Stomach (tissue), 9 donors: ENCODE results near the gene DLX6. TPM values are rescaled to one million over a fixed set of nuclear protein-coding genes. Genes with fewer than 3 reads are reported as not detected.

ENCODE experiments used
- DNase-seq, 2 donors: peaks; one replicate each; pipeline versions ENCODE4 v3.0.0 to v3.0.0-alpha.2; 2013 to 2019
- H3K27ac ChIP-seq, 5 donors: fragments of 200-600 bp in 4 of 5; sonication (generic) in 4 of 5; one replicate each; pipeline ENCODE4 v1.5.1; 2013 to 2019; ENCODE audit warnings: mild to moderate bottlenecking in 1 of 5, moderate library complexity in 1 of 5
- H3K27me3 ChIP-seq, 3 donors: fragments of 200-600 bp; sonication (generic); one replicate each; pipeline ENCODE4 v1.5.1; 2017 to 2019; ENCODE audit warnings: mixed run types in 1 of 3
- H3K36me3 ChIP-seq, 4 donors: fragments of 200-600 bp; sonication (generic); 1 replicate in 3 of 4; 2 replicates in 1 of 4; pipeline ENCODE4 v1.5.1; 2016 to 2019
- H3K4me1 ChIP-seq, 4 donors: fragments of 200-600 bp; sonication (generic); one replicate each; pipeline ENCODE4 v1.5.1; 2016 to 2019
- H3K4me3 ChIP-seq, 4 donors: fragments of 200-600 bp; sonication (generic) in 3 of 4; one replicate each; pipeline ENCODE4 v1.5.1; 2016 to 2019; ENCODE audit warnings: mild to moderate bottlenecking in 1 of 4
- H3K9me3 ChIP-seq, 4 donors: fragments of 200-600 bp; sonication (generic); one replicate each; pipeline ENCODE4 v1.5.1; 2016 to 2019
- EP300 ChIP-seq: sonication (generic); formaldehyde crosslinking; IDR thresholded peaks from one replicate; pipeline ENCODE4 v1.6.1; 2017; ENCODE audit warnings: antibody characterized with exemption
- POLR2A ChIP-seq, 4 donors: fragments of 450-650 bp; IDR thresholded peaks; one replicate each; pipeline ENCODE4 v1.6.1; 2016; ENCODE audit warnings: antibody characterized with exemption in 4 of 4, control low read depth in 2 of 4, mild to moderate bottlenecking in 1 of 4, moderate library complexity in 1 of 4
- POLR2AphosphoS5 ChIP-seq, 3 donors: sonication (generic); formaldehyde crosslinking; IDR thresholded peaks; one replicate each; pipeline ENCODE4 v1.6.1; 2016; ENCODE audit warnings: antibody characterized with exemption in 3 of 3
- WGBS, 5 donors: extraction: QIAGEN DNeasy Blood & Tissue Kit in 3 of 5; methylation state at CpG; one replicate each; pipeline versions ENCODE4 v1.1.5 to v1.1.7; 2013 to 2018; 5-methylcytosine and 5-hydroxymethylcytosine counted together
- intact Hi-C: fragments of 100-400 bp; cut with DNase I; formaldehyde crosslinking; loops from one replicate; pipeline ENCODE4 v1.15.1; 2023; ENCODE audit warnings: low total_unique reads
- polyA plus RNA-seq, 3 donors: library from polyadenylated mRNA; stranded (reverse); fragments of 200-250 nt; gene quantifications; one replicate each; pipeline ENCODE4 v1.2.3, GENCODE V29; 2013
- total RNA-seq, 5 donors: library from RNA; depleted of rRNA; stranded (reverse); fragments of >200 nt; gene quantifications; one replicate each; pipeline versions ENCODE4 v1.1.0 to v1.2.3, GENCODE V29; 2014 to 2016
- TF ChIP-seq, protein P1 (sequence below), 7 experiments: fragments of 450-650 bp in 4 of 7; fragments of 200-600 bp in 3 of 7; sonication (generic) in 3 of 7; IDR thresholded peaks; one replicate each; pipeline ENCODE4 v1.5.1; 2016 to 2019; ENCODE audit warnings: antibody characterized with exemption in 7 of 7, control low read depth in 2 of 7, mild to moderate bottlenecking in 1 of 7
- donor health status: healthy with polysubstance abuse.
- donor health status: Bipolar disorder and iron deficiency.
- donor health status: healthy.

The DLX6 gene
- total and polyA plus RNA-seq, 8 donors, result 0.08 TPM; not detected in 7

GRCh38 chr7:96989241-96989858 is 16.0 kb upstream of the DLX6 start:
- no peak overlapping the region for H3K27ac ChIP-seq
- H3K36me3 ChIP-seq, result no peaks in the 10 kb centered on the region
- peaks cover 30 to 90% (median 56%) of the 10 kb centered on the region in 3 donors for H3K27me3 ChIP-seq
- no peak for DNase-seq
- 5 to 11% (median 9%) methylated on average over 20 to 22 of the region's 22 CpGs for WGBS, 5 donors
- H3K9me3 ChIP-seq, result peaks cover 0 to 3% (median 0%) of the 10 kb centered on the region in 4 donors
- TF ChIP-seq POLR2A (IDR thresholded peaks at IDR 0.05), result no peak
- TF ChIP-seq EP300, result no peak
- TF ChIP-seq, protein P1, sequence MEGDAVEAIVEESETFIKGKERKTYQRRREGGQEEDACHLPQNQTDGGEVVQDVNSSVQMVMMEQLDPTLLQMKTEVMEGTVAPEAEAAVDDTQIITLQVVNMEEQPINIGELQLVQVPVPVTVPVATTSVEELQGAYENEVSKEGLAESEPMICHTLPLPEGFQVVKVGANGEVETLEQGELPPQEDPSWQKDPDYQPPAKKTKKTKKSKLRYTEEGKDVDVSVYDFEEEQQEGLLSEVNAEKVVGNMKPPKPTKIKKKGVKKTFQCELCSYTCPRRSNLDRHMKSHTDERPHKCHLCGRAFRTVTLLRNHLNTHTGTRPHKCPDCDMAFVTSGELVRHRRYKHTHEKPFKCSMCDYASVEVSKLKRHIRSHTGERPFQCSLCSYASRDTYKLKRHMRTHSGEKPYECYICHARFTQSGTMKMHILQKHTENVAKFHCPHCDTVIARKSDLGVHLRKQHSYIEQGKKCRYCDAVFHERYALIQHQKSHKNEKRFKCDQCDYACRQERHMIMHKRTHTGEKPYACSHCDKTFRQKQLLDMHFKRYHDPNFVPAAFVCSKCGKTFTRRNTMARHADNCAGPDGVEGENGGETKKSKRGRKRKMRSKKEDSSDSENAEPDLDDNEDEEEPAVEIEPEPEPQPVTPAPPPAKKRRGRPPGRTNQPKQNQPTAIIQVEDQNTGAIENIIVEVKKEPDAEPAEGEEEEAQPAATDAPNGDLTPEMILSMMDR (IDR thresholded peaks at IDR 0.05), result no peak
- TF ChIP-seq POLR2AphosphoS5 (IDR thresholded peaks at IDR 0.05), result no peak
- intact Hi-C loops, result no loop called here
- H3K4me1 ChIP-seq, result peaks cover 0 to 16% (median 7%) of the 10 kb centered on the region in 4 donors
- H3K4me3 ChIP-seq, result no peak overlapping the region

GRCh38 chr7:96989859-96990317 is 15.5 kb upstream of the DLX6 start:
- H3K27me3 ChIP-seq, result peaks cover 30 to 95% (median 56%) of the 10 kb centered on the region in 3 donors
- WGBS, 5 donors, result 12 to 21% (median 15%) methylated on average over 8 of the region's 8 CpGs
- H3K36me3 ChIP-seq, result no peaks in the 10 kb centered on the region
- TF ChIP-seq POLR2AphosphoS5 (IDR thresholded peaks at IDR 0.05) (no peak), EP300 (no peak), POLR2A (IDR thresholded peaks at IDR 0.05) (no peak)
- TF ChIP-seq, protein P1 (IDR thresholded peaks at IDR 0.05), result no peak
- peaks cover 0 to 3% (median 0%) of the 10 kb centered on the region in 4 donors for H3K9me3 ChIP-seq
- intact Hi-C loops, result no loop called here
- no peak for DNase-seq
- H3K27ac ChIP-seq, result no peak overlapping the region
- peaks cover 0 to 16% (median 7%) of the 10 kb centered on the region in 4 donors for H3K4me1 ChIP-seq
- no peak overlapping the region for H3K4me3 ChIP-seq

GRCh38 chr7:96991546-96992191 is 13.7 kb upstream of the DLX6 start:
- Histone ChIP-seq H3K9me3 (peaks cover 0 to 3% (median 0%) of the 10 kb centered on the region in 4 donors), H3K27ac (no peak overlapping the region), H3K27me3 (peaks cover 30 to 98% (median 74%) of the 10 kb centered on the region in 3 donors), H3K36me3 (no peaks in the 10 kb centered on the region), H3K4me3 (no peak overlapping the region), H3K4me1 (peaks cover 0 to 18% (median 8%) of the 10 kb centered on the region in 4 donors)
- WGBS, 5 donors, result 8 to 11% (median 9%) methylated on average over 13 of the region's 13 CpGs
- TF ChIP-seq, protein P1 (IDR thresholded peaks at IDR 0.05), result no peak
- TF ChIP-seq POLR2AphosphoS5 (IDR thresholded peaks at IDR 0.05) (no peak), EP300 (no peak), POLR2A (IDR thresholded peaks at IDR 0.05) (no peak)
- no peak for DNase-seq
- intact Hi-C loops, result no loop called here

DNA sequence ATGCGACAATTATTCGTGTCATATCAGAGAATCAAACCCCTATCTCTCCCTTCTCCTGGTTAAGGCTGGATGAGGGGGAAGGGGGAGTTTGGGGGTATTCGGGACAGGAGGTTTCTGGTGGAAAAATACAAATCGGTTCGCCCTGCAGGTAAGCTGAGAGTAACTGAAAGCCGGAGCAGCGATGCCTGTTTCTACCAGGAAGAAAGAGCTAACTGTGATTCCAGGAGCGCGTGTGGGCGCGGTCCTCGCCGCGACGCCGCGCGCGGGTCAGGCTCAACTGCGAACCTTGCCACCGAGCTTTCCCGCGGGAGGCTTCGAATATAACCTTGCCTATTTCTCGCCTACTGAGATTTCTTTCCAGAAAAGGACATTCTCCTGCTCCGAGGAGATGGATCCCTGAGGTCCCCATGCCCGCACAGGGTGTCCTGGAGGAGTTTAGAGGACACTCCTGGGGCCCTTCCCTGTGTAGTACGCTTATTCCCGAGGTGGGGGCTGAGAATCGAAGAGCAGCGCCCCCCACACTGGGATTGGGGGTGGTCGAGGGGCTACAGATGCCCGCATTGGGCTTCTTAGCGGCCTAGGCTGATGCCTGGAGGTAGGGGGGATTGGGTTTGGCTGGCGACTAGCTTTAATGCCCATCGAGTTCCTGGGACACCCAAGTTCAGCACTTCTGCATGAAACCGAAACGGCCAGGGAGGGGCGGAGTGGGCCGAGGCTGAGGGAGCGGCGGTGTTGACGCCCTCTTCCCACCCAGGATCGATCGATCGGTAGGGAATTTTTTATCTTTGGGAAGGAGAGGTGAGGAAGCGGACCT is 13.0 kb upstream of the DLX6 start:
- intact Hi-C loops, result no loop called here
- peaks cover 0 to 25% (median 11%) of the 10 kb centered on the region in 4 donors for H3K4me1 ChIP-seq
- no peak overlapping the region for H3K4me3 ChIP-seq
- H3K27ac ChIP-seq, result no peak overlapping the region
- WGBS, 5 donors, result 13 to 24% (median 16%) methylated on average over 39 to 47 of the region's 47 CpGs
- TF ChIP-seq EP300 (no peak), POLR2AphosphoS5 (IDR thresholded peaks at IDR 0.05) (no peak), POLR2A (IDR thresholded peaks at IDR 0.05) (no peak)
- TF ChIP-seq, protein P1 (IDR thresholded peaks at IDR 0.05), result no peak
- DNase-seq, result no peak
- peaks cover 0 to 3% (median 0%) of the 10 kb centered on the region in 4 donors for H3K9me3 ChIP-seq
- no peaks in the 10 kb centered on the region for H3K36me3 ChIP-seq
- peaks cover 30 to 98% (median 81%) of the 10 kb centered on the region in 3 donors for H3K27me3 ChIP-seq
